Spleen (tissue), 11 donors: ENCODE data around the gene XRRA1. TPM values are rescaled to one million over a fixed set of nuclear protein-coding genes. Genes with fewer than 3 reads are reported as not detected.
"Not testable (repeated sequence)": the region's sequence is repeated elsewhere in the genome, so short reads cannot be mapped to it uniquely, and the experiment has no call there.

Experiments
- DNase-seq: peaks from one replicate; pipeline ENCODE4 v3.0.0-alpha.2; 2020
- H3K27ac ChIP-seq, 8 donors: fragments of 200-600 bp; sonication (generic) in 7 of 8; 1 replicate in 4 of 8; 2 replicates in 4 of 8; pipeline versions ENCODE4 v1.5.0 to v1.8.0; 2016 to 2021; ENCODE audit warnings: inconsistent platforms in 4 of 8, mild to moderate bottlenecking in 4 of 8, moderate library complexity in 1 of 8
- H3K27me3 ChIP-seq, 7 donors: fragments of 200-600 bp; sonication (generic) in 6 of 7; replicated peaks in 1 of 7; 1 replicate in 4 of 7; 2 replicates in 3 of 7; pipeline versions ENCODE4 v1.5.0 to v1.8.0; 2016 to 2021; ENCODE audit warnings: inconsistent platforms in 3 of 7, mild to moderate bottlenecking in 1 of 7
- H3K36me3 ChIP-seq, 6 donors: fragments of 200-600 bp; sonication (generic) in 5 of 6; 1 replicate in 4 of 6; 2 replicates in 2 of 6; pipeline versions ENCODE4 v1.5.0 to v1.8.0; 2016 to 2021; ENCODE audit warnings: inconsistent platforms in 2 of 6
- H3K4me1 ChIP-seq, 6 donors: fragments of 200-600 bp; sonication (generic) in 5 of 6; 1 replicate in 3 of 6; 2 replicates in 3 of 6; pipeline versions ENCODE4 v1.5.0 to v1.8.0; 2016 to 2021; ENCODE audit warnings: inconsistent platforms in 3 of 6
- H3K4me3 ChIP-seq, 8 donors: fragments of 200-600 bp; sonication (generic) in 7 of 8; 1 replicate in 4 of 8; 2 replicates in 4 of 8; pipeline versions ENCODE4 v1.5.0 to v1.8.0; 2016 to 2021; ENCODE audit warnings: inconsistent platforms in 4 of 8, mild to moderate bottlenecking in 4 of 8, moderate library complexity in 2 of 8
- H3K9me3 ChIP-seq, 8 donors: fragments of 200-600 bp; sonication (generic) in 7 of 8; 1 replicate in 4 of 8; 2 replicates in 4 of 8; pipeline versions ENCODE4 v1.5.0 to v1.8.0; 2016 to 2021; ENCODE audit warnings: inconsistent platforms in 4 of 8
- CTCF ChIP-seq, 11 experiments: fragments of 200-600 bp in 7 of 11; fragments of 450-650 bp in 4 of 11; sonication (generic) in 4 of 11; IDR thresholded peaks in 8 of 11; conservative IDR thresholded peaks in 3 of 11; 1 replicate in 7 of 11; 2 replicates in 4 of 11; pipeline versions ENCODE4 v1.4.0 to v1.8.0; 2016 to 2021; ENCODE audit warnings: antibody characterized with exemption in 11 of 11, inconsistent platforms in 4 of 11, mild to moderate bottlenecking in 1 of 11
- POLR2A ChIP-seq, 3 donors: fragments of 450-650 bp; IDR thresholded peaks; one replicate each; pipeline ENCODE4 v1.5.1; 2017; ENCODE audit warnings: antibody characterized with exemption in 3 of 3, mild to moderate bottlenecking in 1 of 3
- POLR2AphosphoS5 ChIP-seq, 3 donors: sonication (generic); formaldehyde crosslinking; IDR thresholded peaks; one replicate each; pipeline ENCODE4 v1.5.1; 2017; ENCODE audit warnings: antibody characterized with exemption in 3 of 3
- WGBS, 5 donors: extraction: QIAGEN DNeasy Blood & Tissue Kit in 3 of 5; methylation state at CpG; one replicate each; pipeline versions ENCODE4 v1.1.5 to v1.1.7; 2013 to 2018; 5-methylcytosine and 5-hydroxymethylcytosine counted together
- intact Hi-C: fragments of 100-400 bp; cut with DNase I; formaldehyde crosslinking; loops from one replicate; pipeline ENCODE4 v1.15.0; 2023; ENCODE audit warnings: low total_unique reads
- polyA plus RNA-seq, 3 donors: library from polyadenylated mRNA; stranded (reverse); fragments of 200-250 nt; gene quantifications; one replicate each; pipeline ENCODE4 v1.2.1, GENCODE V29; 2013
- total RNA-seq, 7 donors: library from RNA; depleted of rRNA in 3 of 7; stranded (reverse); fragments of >200 nt in 3 of 7; fragmentation: NEBNext Ultra II Directional in 4 of 7; extraction: Animal tissue kit (Norgen Biotek cat#: 25700) in 4 of 7; gene quantifications; one replicate each; pipeline versions ENCODE4 v1.1.0 to v1.2.1, GENCODE V29; 2016 to 2021
- donor health status: healthy with polysubstance abuse.
- donor health status: DM: no; HTN: no; CAD: no; lungs with moderate emphysema.
- donor health status: DM: no; HTN: no; CAD: no.
- donor health status: Bipolar disorder and iron deficiency.
- donor health status: healthy.
- donor health status: DM: no; HTN: no; CAD: no.
- donor health status: DM: yes; HTN: yes; CAD: no.

The XRRA1 gene
- total and polyA plus RNA-seq, 10 donors = 1.4 to 60.1 (median 17.8) TPM

- no peak for TF ChIP-seq POLR2A (IDR thresholded peaks at IDR 0.05)
- TF ChIP-seq CTCF (IDR thresholded peaks at IDR 0.05 in 8 of 11, conservative IDR thresholded peaks at IDR 0.05 in 3 of 11) = no peak
- TF ChIP-seq POLR2AphosphoS5 (IDR thresholded peaks at IDR 0.05) = no peak
- intact Hi-C loops = no loop called here
- H3K9me3 ChIP-seq = peaks cover 3 to 27% (median 22%) of the 10 kb centered on the region in 8 donors
- no peak overlapping the region for H3K4me3 ChIP-seq
- H3K27me3 ChIP-seq = no peaks in the 10 kb centered on the region
- no peak for DNase-seq
- H3K4me1 ChIP-seq = peaks cover 0 to 33% (median 13%) of the 10 kb centered on the region in 6 donors
- peak overlapping the region in 5 of 8 donors; percentile 5 to 41 (median 26) for H3K27ac ChIP-seq
- H3K36me3 ChIP-seq = peaks cover 0 to 64% (median 14%) of the 10 kb centered on the region in 6 donors
- WGBS, 5 donors = 23 to 43% (median 27%) methylated on average over 3 of the region's 3 CpGs
Measured at GRCh38 chr11:74905326-74905725, 43.6 kb downstream of the XRRA1 start.

GRCh38 chr11:74902342-74902741 is 46.5 kb downstream of the XRRA1 start:
- intact Hi-C loops = no loop called here
- H3K9me3 ChIP-seq = peaks cover 3 to 53% (median 51%) of the 10 kb centered on the region in 8 donors
- peaks cover 0 to 40% (median 6%) of the 10 kb centered on the region in 6 donors for H3K36me3 ChIP-seq
- no peaks in the 10 kb centered on the region for H3K27me3 ChIP-seq
- no peak for DNase-seq
- peaks cover 0 to 11% (median 3%) of the 10 kb centered on the region in 6 donors for H3K4me1 ChIP-seq
- TF ChIP-seq POLR2AphosphoS5 (IDR thresholded peaks at IDR 0.05) = no peak
- no peak for TF ChIP-seq CTCF (IDR thresholded peaks at IDR 0.05 in 8 of 11, conservative IDR thresholded peaks at IDR 0.05 in 3 of 11)
- no peak for TF ChIP-seq POLR2A (IDR thresholded peaks at IDR 0.05)
- WGBS, 5 donors = 95 to 99% (median 96%) methylated on average over 4 of the region's 4 CpGs
- no peak overlapping the region for H3K27ac ChIP-seq
- H3K4me3 ChIP-seq = no peak overlapping the region

GRCh38 chr11:74896311-74896710 is 52.6 kb downstream of the XRRA1 start:
- intact Hi-C loops = no loop called here
- Histone ChIP-seq H3K4me1 (no peaks in the 10 kb centered on the region), H3K27me3 (no peaks in the 10 kb centered on the region), H3K4me3 (no peak overlapping the region), H3K9me3 (peaks cover 3 to 77% (median 50%) of the 10 kb centered on the region in 8 donors), H3K36me3 (peaks cover 0 to 45% (median 0%) of the 10 kb centered on the region in 6 donors), H3K27ac (no peak overlapping the region)
- WGBS, 5 donors = 95 to 99% (median 97%) methylated on average over 5 of the region's 5 CpGs
- TF ChIP-seq POLR2AphosphoS5 (IDR thresholded peaks at IDR 0.05) (no peak), CTCF (IDR thresholded peaks at IDR 0.05 in 8 of 11, conservative IDR thresholded peaks at IDR 0.05 in 3 of 11) (no peak), POLR2A (IDR thresholded peaks at IDR 0.05) (no peak)
- DNase-seq = no peak

- peaks cover 0 to 39% (median 0%) of the 10 kb centered on the region in 6 donors for H3K36me3 ChIP-seq
- no peak for DNase-seq
- H3K9me3 ChIP-seq = peaks cover under 1 to 72% (median 42%) of the 10 kb centered on the region in 8 donors
- no peaks in the 10 kb centered on the region for H3K27me3 ChIP-seq
- no peaks in the 10 kb centered on the region for H3K4me1 ChIP-seq
- no peak overlapping the region for H3K27ac ChIP-seq
- TF ChIP-seq POLR2A (IDR thresholded peaks at IDR 0.05) = no peak
- no peak for TF ChIP-seq CTCF (IDR thresholded peaks at IDR 0.05 in 8 of 11, conservative IDR thresholded peaks at IDR 0.05 in 3 of 11)
- TF ChIP-seq POLR2AphosphoS5 (IDR thresholded peaks at IDR 0.05) = no peak
- intact Hi-C loops = no loop called here
- H3K4me3 ChIP-seq = no peak overlapping the region
- 93 to 97% (median 94%) methylated on average over 3 of the region's 3 CpGs for WGBS, 5 donors
Measured at GRCh38 chr11:74895340-74896116, 53.4 kb downstream of the XRRA1 start.

GRCh38 chr11:74893015-74893414 is 55.9 kb downstream of the XRRA1 start:
- H3K27ac ChIP-seq, H3K4me1 ChIP-seq, H3K27me3 ChIP-seq, H3K4me3 ChIP-seq, intact Hi-C loops, DNase-seq: not testable (repeated sequence)
- Histone ChIP-seq H3K36me3 (peaks cover 0 to 39% (median 2%) of the 10 kb centered on the region in 6 donors), H3K9me3 (peaks cover 0 to 64% (median 24%) of the 10 kb centered on the region in 8 donors)
